ENCODE data around the gene ZDHHC1.

Gene ZDHHC1

DNA sequence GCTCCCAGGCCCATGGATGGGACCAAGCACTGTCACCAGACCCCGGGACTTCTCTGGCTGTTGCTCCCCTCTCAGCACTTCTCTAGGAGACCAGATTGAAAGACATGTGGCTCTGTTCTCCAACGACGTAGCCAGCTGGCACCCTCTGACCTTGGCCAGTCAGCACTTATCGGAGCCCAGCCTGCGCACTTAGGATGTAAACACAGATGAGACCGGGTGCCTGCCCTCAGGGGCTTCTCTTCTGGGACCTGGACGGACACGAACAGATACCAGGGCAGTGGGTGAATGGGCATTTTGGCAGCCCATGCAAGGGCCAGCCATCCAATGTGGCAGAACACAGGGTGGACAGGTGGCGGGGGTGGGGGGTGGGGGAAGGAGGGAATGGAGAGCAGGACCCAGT is 6.6 kb downstream of the ZDHHC1 start:
- TF ChIP-seq, protein P1, sequence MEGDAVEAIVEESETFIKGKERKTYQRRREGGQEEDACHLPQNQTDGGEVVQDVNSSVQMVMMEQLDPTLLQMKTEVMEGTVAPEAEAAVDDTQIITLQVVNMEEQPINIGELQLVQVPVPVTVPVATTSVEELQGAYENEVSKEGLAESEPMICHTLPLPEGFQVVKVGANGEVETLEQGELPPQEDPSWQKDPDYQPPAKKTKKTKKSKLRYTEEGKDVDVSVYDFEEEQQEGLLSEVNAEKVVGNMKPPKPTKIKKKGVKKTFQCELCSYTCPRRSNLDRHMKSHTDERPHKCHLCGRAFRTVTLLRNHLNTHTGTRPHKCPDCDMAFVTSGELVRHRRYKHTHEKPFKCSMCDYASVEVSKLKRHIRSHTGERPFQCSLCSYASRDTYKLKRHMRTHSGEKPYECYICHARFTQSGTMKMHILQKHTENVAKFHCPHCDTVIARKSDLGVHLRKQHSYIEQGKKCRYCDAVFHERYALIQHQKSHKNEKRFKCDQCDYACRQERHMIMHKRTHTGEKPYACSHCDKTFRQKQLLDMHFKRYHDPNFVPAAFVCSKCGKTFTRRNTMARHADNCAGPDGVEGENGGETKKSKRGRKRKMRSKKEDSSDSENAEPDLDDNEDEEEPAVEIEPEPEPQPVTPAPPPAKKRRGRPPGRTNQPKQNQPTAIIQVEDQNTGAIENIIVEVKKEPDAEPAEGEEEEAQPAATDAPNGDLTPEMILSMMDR (IDR thresholded peaks at IDR 0.05; ENCODE audit: borderline replicate concordance, insufficient read depth, low read depth, low read length): no peak
- no peak overlapping the region for H3K4me3 ChIP-seq (ENCODE audit: low read depth, low read length)

DNA sequence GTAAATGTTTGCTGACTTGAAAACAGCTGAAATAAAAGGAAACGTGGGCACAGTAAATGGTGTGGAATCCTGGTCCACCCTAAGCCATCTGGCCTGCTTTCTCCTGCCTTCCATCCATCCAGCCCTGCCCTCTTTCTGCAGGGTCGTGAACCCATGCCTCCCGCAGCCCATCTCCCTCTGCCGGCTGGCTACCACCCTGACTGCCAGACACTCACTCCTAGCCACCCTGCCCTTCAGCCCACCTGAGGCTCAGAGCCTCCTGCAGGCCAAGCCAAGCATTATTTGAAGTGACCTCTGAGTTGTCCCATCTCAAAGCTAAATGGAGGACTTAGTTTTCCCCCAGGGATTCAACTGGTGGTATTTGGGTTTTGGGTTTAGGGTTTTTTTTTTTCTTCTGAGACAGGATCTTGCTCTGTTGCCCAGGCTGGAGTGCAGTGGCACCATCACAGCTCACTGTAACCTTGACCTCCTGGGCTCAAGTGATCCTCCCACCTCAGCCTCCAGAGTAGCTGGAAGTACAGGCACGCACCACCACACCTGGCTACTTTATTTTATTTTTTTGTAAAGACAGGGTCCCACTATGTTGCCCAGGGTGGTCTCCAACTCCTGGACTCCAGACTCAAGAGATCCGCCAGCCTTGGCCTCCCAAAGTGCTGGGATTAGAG is 8.4 kb downstream of the ZDHHC1 start:
- H3K4me3 ChIP-seq (ENCODE audit: low read depth, low read length): no peak overlapping the region
- TF ChIP-seq, protein P1 (IDR thresholded peaks at IDR 0.05; ENCODE audit: borderline replicate concordance, insufficient read depth, low read depth, low read length): no peak

GRCh38 chr16:67407176-67407787 is 9.0 kb downstream of the ZDHHC1 start:
- TF ChIP-seq, protein P1 (IDR thresholded peaks at IDR 0.05; ENCODE audit: borderline replicate concordance, insufficient read depth, low read depth, low read length): no peak

DNA sequence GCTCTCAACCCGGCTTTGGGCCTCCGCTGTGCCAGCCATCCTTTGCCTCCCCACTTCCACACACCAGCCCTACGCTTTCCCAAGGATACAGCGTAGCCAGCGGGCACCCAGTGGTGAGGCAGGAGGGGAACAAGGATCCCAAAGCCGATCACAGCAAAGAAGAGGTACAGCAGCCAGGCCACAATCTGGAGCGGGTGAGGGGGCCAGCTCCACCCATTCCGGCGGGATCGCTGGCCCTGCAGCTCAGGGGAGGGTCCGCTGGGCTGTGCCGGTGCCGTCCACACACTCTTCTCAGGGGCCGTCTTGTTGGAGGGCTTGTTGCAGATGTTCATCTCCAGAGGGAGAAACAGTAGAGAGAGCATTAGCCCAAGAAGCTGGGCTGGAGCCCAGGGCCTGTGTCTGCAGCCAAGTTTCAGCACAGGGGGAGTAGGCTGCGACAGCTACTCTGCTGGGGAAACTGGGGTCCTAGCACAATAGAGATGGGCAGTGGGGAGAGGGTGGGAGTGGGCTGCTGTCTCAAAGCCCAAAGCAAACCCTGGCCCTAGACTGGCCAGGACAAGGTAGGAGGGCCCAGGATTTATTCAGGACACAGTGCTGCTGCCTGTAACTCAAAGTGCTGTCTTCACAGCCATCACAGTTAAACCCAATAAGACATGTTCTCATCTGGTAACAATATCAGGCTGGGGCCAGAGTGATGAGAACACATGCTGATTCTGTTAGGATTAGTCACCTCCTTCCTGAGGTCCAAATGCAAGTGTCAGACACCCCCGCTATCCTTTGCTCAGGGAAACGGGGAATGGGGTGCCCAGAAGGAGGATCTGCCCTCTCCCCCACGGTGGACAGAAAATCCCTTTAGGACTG is 9.9 kb downstream of the ZDHHC1 start:
- no peak overlapping the region for H3K4me3 ChIP-seq (ENCODE audit: low read depth, low read length)
- TF ChIP-seq, protein P1 (IDR thresholded peaks at IDR 0.05; ENCODE audit: borderline replicate concordance, insufficient read depth, low read depth, low read length): no peak

More at GRCh38 chr16:67407176-67407787, 9.0 kb downstream of the ZDHHC1 start:
- H3K4me3 ChIP-seq (ENCODE audit: low read depth, low read length): no peak overlapping the region

GRCh38 chr16:67405336-67405735 is 10.9 kb downstream of the ZDHHC1 start:
- H3K4me3 ChIP-seq (ENCODE audit: low read depth, low read length): no peak overlapping the region
- TF ChIP-seq, protein P1 (IDR thresholded peaks at IDR 0.05; ENCODE audit: borderline replicate concordance, insufficient read depth, low read depth, low read length): no peak

- H3K4me3 ChIP-seq (ENCODE audit: low read depth, low read length): no peak overlapping the region
- TF ChIP-seq, protein P1 (IDR thresholded peaks at IDR 0.05; ENCODE audit: borderline replicate concordance, insufficient read depth, low read depth, low read length): no peak
These were observed 11.5 kb downstream of the ZDHHC1 start for GRCh38 chr16:67404740-67405226.
